ENCODE data around the gene NCBP1. TPM values are rescaled to one million over a fixed set of nuclear protein-coding genes. Genes with fewer than 3 reads are reported as not detected.
A peak's percentile ranks its signal among the peaks of the same experiment; 100 is the strongest.

The NCBP1 gene
- total and polyA plus RNA-seq, 2 of the 4 experiments (the other 2 are of a cell fraction) = 17.8 to 46.4 TPM

- CTCF ChIA-PET = interaction anchor here (1.2 kb wide), 1 partner anchor 204 kb away, joined by 3 read pairs; no protein-coding TSS in a partner anchor
- Histone ChIP-seq H3K14ac (replicated peaks; ENCODE audit: low read depth, low read length) (peak overlapping the region; percentile 87), H2BK120ac (ENCODE audit: low read depth, low read length) (no peak overlapping the region; the same call in 1 of the 2 replicates), H3K9me1 (ENCODE audit: insufficient read depth, low read length) (peaks cover 6% of the 10 kb centered on the region; the same call in 1 of the 2 replicates), H3K23ac (ENCODE audit: low read depth, low read length) (peak overlapping the region; percentile 93), H4K5ac (ENCODE audit: low read depth, low read length) (peak overlapping the region; percentile 39; the same call in 1 of the 2 replicates), H3K36me3 (ENCODE audit: control insufficient read depth, insufficient read depth, low read length) (peaks cover 3% of the 10 kb centered on the region; the same call in 1 of the 2 replicates), H4K91ac (ENCODE audit: insufficient read depth, low read depth, low read length) (no peak overlapping the region), H2BK20ac (ENCODE audit: low read depth, low read length) (no peak overlapping the region), H3K27ac (ENCODE audit: insufficient read depth, low read length) (peak overlapping the region; percentile 93), H4K20me1 (ENCODE audit: insufficient read depth, low read length) (0 out of 2 replicates have a peak, but pooled peaks cover 3% of the 10 kb centered on the region), H3K79me1 (ENCODE audit: low read depth in 1 of 2, low read length in 2 of 2) (peaks cover 11 to 34% of the 10 kb centered on the region in 2 experiments), H4K8ac (ENCODE audit: low read depth in 2 of 2, low read length in 2 of 2) (peak overlapping the region; percentile 74 to 94; a peak in 2 of 4 replicates), H3K9ac (ENCODE audit: low read depth, low read length) (peak overlapping the region; percentile 89), H3K56ac (ENCODE audit: extremely low read depth, insufficient read depth, low read length) (peak overlapping the region; percentile 39; the same call in 1 of the 2 replicates), H2AFZ (replicated peaks; ENCODE audit: low read length, poor library complexity) (peak overlapping the region; percentile 99), H2AK9ac (replicated peaks; ENCODE audit: low read depth, low read length, poor library complexity) (peak overlapping the region; percentile 85), H2BK15ac (ENCODE audit: low read depth, low read length) (no peak overlapping the region), H3K4me3 (ENCODE audit: insufficient read depth, low read depth, low read length) (peak overlapping the region; percentile 83), H2AK5ac (ENCODE audit: low read depth, low read length) (no peak overlapping the region), H3K18ac (ENCODE audit: low read depth, low read length) (peak overlapping the region; percentile 50; the same call in 1 of the 2 replicates), H3K4me1 (ENCODE audit: control insufficient read depth, insufficient read depth, low read length) (peaks cover 5% of the 10 kb centered on the region; the same call in 1 of the 2 replicates), H3K4ac (ENCODE audit: low read depth, low read length) (peak overlapping the region; percentile 78), H3K27me3 (ENCODE audit: control insufficient read depth, insufficient read depth, low read length) (no peaks in the 10 kb centered on the region; the same call in 1 of the 2 replicates), H2BK5ac (ENCODE audit: low read depth, low read length, poor library complexity, severe bottlenecking) (peak overlapping the region; percentile 90), H3K4me2 (ENCODE audit: low read depth, low read length) (peak overlapping the region; percentile 98), H3K9me3 (ENCODE audit: control insufficient read depth, insufficient read depth, low read length) (no peaks in the 10 kb centered on the region)
- intact Hi-C loops (cut with micrococcal nuclease) = no loop called here
- no peak for TF ChIP-seq POLR2A (IDR thresholded peaks at IDR 0.05; ENCODE audit: low read depth, low read length)
- TF ChIP-seq NFE2L2 (IDR thresholded peaks at IDR 0.05; ENCODE audit: low read depth, low read length) = no peak
- 0 out of 2 replicates have a peak, but pooled peaks have one; percentile 11 for TF ChIP-seq USF2 (IDR thresholded peaks at IDR 0.05; ENCODE audit: low read depth, low read length)
- no peak for TF ChIP-seq ELK1 (IDR thresholded peaks at IDR 0.05; ENCODE audit: borderline replicate concordance, low read depth, low read length)
- TF ChIP-seq MXI1 (IDR thresholded peaks at IDR 0.05; ENCODE audit: borderline replicate concordance, low read depth, low read length) = no peak
- in situ Hi-C loops (cut with MboI; ENCODE audit: low sequenced_read_pairs) = no loop called here
- WGBS, 2 experiments (ENCODE audit: extremely low coverage in 2 of 2, insufficient read length in 1 of 2) = 27% methylated on average over 3 of the region's 9 CpGs; no CpG with 5 or more reads in 1 of the 2 experiments
- no TSS peak for BruUV-seq (replicated peaks)
- ATAC-seq (ENCODE audit: low read depth) (peak; percentile 3), DNase-seq (peak; percentile 24)
- dilution Hi-C loops (cut with HindIII; ENCODE audit: low sequenced_read_pairs, unreplicated experiment) = no loop called here
- POLR2A ChIA-PET (ENCODE audit: unreplicated experiment) = interaction anchor here (1.2 kb wide), 1 partner anchor 226 kb away, joined by 5 read pairs; the partner anchor contains the start of gene TRMO
These were observed 62.6 kb downstream of the NCBP1 start for GRCh38 chr9:97695995-97696802.
